Lung microvascular endothelial cell (primary cell): Measurements from ENCODE around the gene MUC2. TPM values are rescaled to one million over a fixed set of nuclear protein-coding genes. Genes with fewer than 3 reads are reported as not detected.
A peak's percentile ranks its signal among the peaks of the same experiment; 100 is the strongest.

ENCODE experiments used
- DNase-seq, 2 donors: peaks; one replicate each; pipeline versions ENCODE4 v3.0.0 to v3.0.0-alpha.2; 2010; ENCODE audit warnings: low read depth in 2 of 2
- total RNA-seq: library from RNA; depleted of rRNA; stranded (reverse); fragments of >200 nt; gene quantifications from 2 replicates; pipeline ENCODE4 v1.2.1, GENCODE V29; 2014

The MUC2 gene
- total RNA-seq, 1 donor from 2014 or later = not detected

GRCh38 chr11:1072116-1072820 is 2.4 kb upstream of the MUC2 start:
- DNase-seq = peak; percentile 51 to 85

GRCh38 chr11:1072821-1073231 is 1.8 kb upstream of the MUC2 start:
- DNase-seq = no peak

GRCh38 chr11:1073261-1073724 is 1.4 kb upstream of the MUC2 start:
- DNase-seq = peak; percentile 68 to 84

GRCh38 chr11:1073851-1074243 is 827 bp upstream of the MUC2 start:
- no peak for DNase-seq

- no peak for DNase-seq
Observed at GRCh38 chr11:1075341-1075911, 752 bp downstream of the MUC2 start.

- DNase-seq = no peak
Observed at GRCh38 chr11:1076061-1076665, 1.5 kb downstream of the MUC2 start.

- no peak for DNase-seq
Observed at GRCh38 chr11:1077033-1077416, 2.4 kb downstream of the MUC2 start.

- DNase-seq = no peak
Observed at GRCh38 chr11:1077417-1078119, 2.9 kb downstream of the MUC2 start.

GRCh38 chr11:1078191-1078601 is 3.5 kb downstream of the MUC2 start:
- no peak for DNase-seq

- no peak for DNase-seq
Observed at GRCh38 chr11:1081601-1082311, 7.1 kb downstream of the MUC2 start.

- no peak for DNase-seq
Observed at GRCh38 chr11:1082346-1082727, 7.7 kb downstream of the MUC2 start.

GRCh38 chr11:1082728-1083620 is 8.3 kb downstream of the MUC2 start:
- no peak for DNase-seq

GRCh38 chr11:1083621-1084551 is 9.2 kb downstream of the MUC2 start:
- peak in 1 of 2 donors; percentile 17 for DNase-seq

- no peak for DNase-seq
Observed at GRCh38 chr11:1084561-1085439, 10.1 kb downstream of the MUC2 start.

GRCh38 chr11:1085440-1086170 is 10.9 kb downstream of the MUC2 start:
- no peak for DNase-seq

- DNase-seq = no peak
Observed at GRCh38 chr11:1086171-1087102, 11.8 kb downstream of the MUC2 start.
